ENCODE results near the gene TEX38. TPM values are rescaled to one million over a fixed set of nuclear protein-coding genes. Genes with fewer than 3 reads are reported as not detected.
"Not testable (repeated sequence)": the region's sequence is repeated elsewhere in the genome, so short reads cannot be mapped to it uniquely, and the experiment has no call there.

The TEX38 gene
- total RNA-seq, 2 experiments from 2014 or later = not detected

DNA sequence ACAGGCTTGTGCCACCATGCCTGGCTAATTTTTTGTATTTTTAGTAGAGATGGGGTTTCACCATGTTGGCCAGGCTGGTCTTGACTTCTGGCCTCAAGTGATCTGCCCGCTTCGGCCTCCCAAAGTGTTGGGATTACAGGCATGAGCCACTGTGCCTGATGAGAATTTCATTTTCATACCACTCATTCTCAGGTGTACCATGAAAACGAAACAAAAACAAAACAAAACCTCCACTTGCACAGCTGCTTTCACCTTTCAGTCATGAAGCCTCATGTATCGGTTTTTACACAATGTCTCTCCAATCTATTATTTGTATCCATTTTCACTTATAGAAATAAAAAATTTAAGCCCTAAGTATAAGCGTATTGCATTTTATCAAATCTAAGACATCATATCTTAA lies 11.5 kb upstream of the TEX38 start:
- ChIA-PET POLR2A (interaction anchor here (1.1 kb wide), 1 partner anchor 51 kb away, joined by 3 read pairs; no protein-coding TSS in a partner anchor), CTCF (interaction anchor here (0.5 to 0.8 kb wide), 3 partner anchors 8 to 91 kb away, joined by 3 to 5 read pairs (median 4); no protein-coding TSS in a partner anchor)
- not testable (repeated sequence) for H3K27me3 Mint-ChIP-seq, DNase-seq, H3K9me3 Mint-ChIP-seq, H3K4me3 Mint-ChIP-seq
- Mint-ChIP-seq H3K27ac (peak overlapping the region; percentile 72), H3K36me3 (ENCODE audit: low read depth) (peaks cover 49% of the 10 kb centered on the region), H3K4me1 (peaks cover 20% of the 10 kb centered on the region)

DNA sequence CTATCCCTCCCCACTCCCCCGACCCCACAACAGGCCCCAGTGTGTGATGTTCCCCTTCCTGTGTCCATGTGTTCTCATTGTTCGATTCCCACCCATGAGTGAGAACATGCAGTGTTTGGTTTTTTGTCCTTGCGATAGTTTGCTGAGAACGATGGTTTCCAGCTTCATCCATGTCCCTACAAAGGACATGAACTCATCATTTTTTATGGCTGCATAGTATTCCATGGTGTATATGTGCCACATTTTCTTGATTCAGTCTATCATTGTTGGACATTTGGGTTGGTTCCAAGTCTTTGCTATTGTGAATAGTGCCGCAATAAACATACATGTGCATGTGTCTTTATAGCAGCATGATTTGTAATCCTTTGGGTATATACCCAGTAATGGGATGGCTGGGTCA lies 8.7 kb upstream of the TEX38 start:
- H3K4me3 Mint-ChIP-seq, H3K27ac Mint-ChIP-seq, DNase-seq, H3K9me3 Mint-ChIP-seq, POLR2A ChIA-PET, H3K27me3 Mint-ChIP-seq, CTCF ChIA-PET: not testable (repeated sequence)
- peaks cover 34% of the 10 kb centered on the region for H3K36me3 Mint-ChIP-seq (ENCODE audit: low read depth)
- peaks cover 37% of the 10 kb centered on the region for H3K4me1 Mint-ChIP-seq

DNA sequence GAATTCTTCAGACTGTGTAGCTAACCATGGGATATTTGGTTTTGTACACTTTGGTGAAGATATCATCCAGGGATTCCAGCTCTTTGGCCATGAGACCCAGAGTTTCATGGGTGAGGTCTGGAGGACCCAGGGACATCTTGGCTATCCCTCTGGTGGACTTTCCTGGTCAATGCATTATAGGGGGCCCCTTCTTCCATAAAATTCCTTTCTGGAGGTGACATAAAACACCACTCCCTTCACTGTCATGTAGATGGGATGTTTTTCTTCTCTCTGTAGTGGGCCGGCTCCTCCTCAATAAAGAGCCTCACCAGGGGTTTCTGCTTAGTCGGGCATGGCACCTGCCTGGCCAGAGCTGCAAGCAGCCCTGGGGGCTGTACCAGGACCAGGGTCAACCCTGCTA lies 5.7 kb upstream of the TEX38 start:
- POLR2A ChIA-PET = interaction anchor here (0.6 kb wide), 1 partner anchor 1945 kb away, joined by 3 read pairs; no protein-coding TSS in a partner anchor
- no peak overlapping the region for H3K27ac Mint-ChIP-seq
- CTCF ChIA-PET = interaction anchor here (0.5 to 2.3 kb wide), 2 partner anchors 16 to 78 kb away, joined by 3 to 6 read pairs; no protein-coding TSS in a partner anchor
- no peak overlapping the region for H3K4me3 Mint-ChIP-seq
- no peaks in the 10 kb centered on the region for H3K9me3 Mint-ChIP-seq
- DNase-seq = no peak
- peaks cover 29% of the 10 kb centered on the region for H3K36me3 Mint-ChIP-seq (ENCODE audit: low read depth)
- H3K4me1 Mint-ChIP-seq = peaks cover 20% of the 10 kb centered on the region
- H3K27me3 Mint-ChIP-seq = no peaks in the 10 kb centered on the region

DNA sequence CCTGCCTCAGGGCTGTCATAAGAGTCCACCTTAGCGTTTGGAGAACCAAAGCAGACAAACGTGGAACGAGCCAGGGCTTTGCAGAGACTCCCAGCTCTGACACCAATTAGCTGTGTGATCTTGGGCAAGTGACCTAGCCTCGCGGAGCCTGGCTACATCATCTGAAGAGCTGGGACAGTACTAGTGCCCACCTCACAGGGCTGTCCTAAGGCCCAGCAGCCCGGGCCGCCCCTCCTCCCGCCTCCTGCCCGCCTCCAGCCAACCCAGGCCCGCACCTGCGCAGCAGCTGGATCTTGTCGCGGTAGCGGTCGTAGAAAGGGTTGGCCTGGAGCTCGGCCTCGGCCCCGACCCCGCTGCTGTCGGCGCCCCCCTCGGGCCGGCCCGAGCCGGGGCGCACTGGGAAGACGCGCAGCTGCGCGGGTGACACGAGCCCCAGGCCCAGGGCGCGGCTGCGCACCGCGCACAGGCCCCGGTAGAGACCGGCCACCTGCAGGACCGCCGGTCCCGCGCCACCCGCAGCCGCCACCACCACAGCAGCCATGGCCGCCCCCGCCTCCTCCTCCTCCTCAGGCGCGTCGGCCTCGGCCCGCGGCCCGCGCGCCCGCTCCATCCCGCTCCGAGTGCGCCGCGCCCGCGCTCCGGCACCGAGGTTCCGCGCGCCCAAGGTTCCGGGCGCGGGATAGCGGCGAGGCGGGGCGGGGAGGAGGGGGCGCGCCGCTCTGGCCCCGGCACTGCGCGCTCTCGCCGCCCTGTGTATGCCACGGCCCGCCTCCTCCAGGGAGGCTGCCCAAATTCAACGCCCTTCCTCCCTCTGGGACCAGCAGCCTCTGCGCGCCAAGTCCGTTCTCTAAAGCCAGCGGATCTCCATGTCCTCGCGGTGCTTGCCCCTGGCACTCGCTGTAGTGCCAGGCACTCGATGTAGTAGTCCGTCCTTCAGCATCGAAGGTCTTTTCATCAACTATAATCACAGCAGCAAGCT lies 3.6 kb upstream of the TEX38 start, which contains the start of gene ATPAF1:
Gene ATPAF1 (minus strand): TSS at position 583 of the 979 bp plus-strand sequence. CDS start 42 bp downstream, at position 541.
- Mint-ChIP-seq H3K4me3 (peak within 1 kb of the TSS; percentile 86), H3K4me1 (peaks cover 20% of the 10 kb centered on the region), H3K27ac (peak within 1 kb of the TSS; percentile 84), H3K27me3 (no peaks in the 10 kb centered on the region), H3K9me3 (no peaks in the 10 kb centered on the region), H3K36me3 (ENCODE audit: low read depth) (peaks cover 27% of the 10 kb centered on the region)
- peak; percentile 67 for DNase-seq
- ChIA-PET POLR2A (interaction anchor here (0.6 to 1.0 kb wide), 2 partner anchors 10 to 39 kb away, joined by 3 read pairs; no protein-coding TSS in a partner anchor), CTCF (interaction anchor here (0.5 to 1.4 kb wide), 8 partner anchors 11 to 352 kb away, joined by 3 to 4 read pairs (median 3); no protein-coding TSS in a partner anchor)

DNA sequence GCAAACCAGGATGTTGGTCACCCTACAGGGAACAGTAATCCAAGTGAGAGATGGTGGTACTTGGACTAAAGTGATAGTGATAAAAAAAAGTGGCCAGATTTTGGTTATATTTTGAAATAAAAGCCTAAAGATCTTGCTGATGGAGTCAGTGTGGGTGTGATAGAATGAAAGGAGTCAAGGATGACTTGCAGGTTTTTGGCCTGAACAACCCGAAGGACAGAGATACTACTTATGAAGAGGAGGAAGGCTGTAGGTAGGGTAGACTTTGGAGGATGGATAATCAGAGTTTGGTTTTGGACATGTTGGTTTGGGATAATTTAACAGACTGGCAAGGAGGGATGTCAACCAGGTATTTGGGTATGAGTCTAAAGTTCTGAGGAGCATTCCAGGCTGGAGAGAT lies 1.5 kb upstream of the TEX38 start:
- H3K9me3 Mint-ChIP-seq = no peaks in the 10 kb centered on the region
- H3K36me3 Mint-ChIP-seq (ENCODE audit: low read depth) = peaks cover 14% of the 10 kb centered on the region
- CTCF ChIA-PET = no interaction called here
- peaks cover 31% of the 10 kb centered on the region for H3K4me1 Mint-ChIP-seq
- POLR2A ChIA-PET = no interaction called here
- no peak overlapping the region for H3K4me3 Mint-ChIP-seq
- no peak for DNase-seq
- no peak overlapping the region for H3K27ac Mint-ChIP-seq
- H3K27me3 Mint-ChIP-seq = no peaks in the 10 kb centered on the region

DNA sequence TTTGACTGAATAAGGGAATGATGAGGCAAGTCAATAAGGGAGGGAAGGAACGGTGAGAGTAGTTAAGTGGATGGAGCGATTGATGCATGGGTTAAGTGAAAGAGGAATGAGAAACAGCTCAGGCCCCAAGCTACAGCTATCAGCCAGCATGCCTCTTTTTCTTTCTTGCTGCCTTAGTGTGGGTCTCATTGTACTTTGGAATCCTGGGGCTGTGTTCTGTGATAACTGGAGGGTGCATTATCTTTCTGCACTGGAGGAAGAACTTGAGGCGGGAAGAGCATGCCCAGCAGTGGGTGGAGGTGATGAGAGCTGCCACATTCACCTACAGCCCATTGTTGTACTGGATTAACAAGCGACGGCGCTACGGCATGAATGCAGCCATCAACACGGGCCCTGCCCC lies 1.0 kb downstream of the TEX38 start:
- DNase-seq = no peak
- H3K27ac Mint-ChIP-seq = peak overlapping the region; percentile 5
- no peaks in the 10 kb centered on the region for H3K27me3 Mint-ChIP-seq
- H3K4me1 Mint-ChIP-seq = peaks cover 40% of the 10 kb centered on the region
- H3K9me3 Mint-ChIP-seq = no peaks in the 10 kb centered on the region
- no peak overlapping the region for H3K4me3 Mint-ChIP-seq
- CTCF ChIA-PET = interaction anchor here (0.9 kb wide), 1 partner anchor 8 kb away, joined by 4 read pairs; no protein-coding TSS in a partner anchor
- POLR2A ChIA-PET = no interaction called here
- peaks cover 24% of the 10 kb centered on the region for H3K36me3 Mint-ChIP-seq (ENCODE audit: low read depth)

DNA sequence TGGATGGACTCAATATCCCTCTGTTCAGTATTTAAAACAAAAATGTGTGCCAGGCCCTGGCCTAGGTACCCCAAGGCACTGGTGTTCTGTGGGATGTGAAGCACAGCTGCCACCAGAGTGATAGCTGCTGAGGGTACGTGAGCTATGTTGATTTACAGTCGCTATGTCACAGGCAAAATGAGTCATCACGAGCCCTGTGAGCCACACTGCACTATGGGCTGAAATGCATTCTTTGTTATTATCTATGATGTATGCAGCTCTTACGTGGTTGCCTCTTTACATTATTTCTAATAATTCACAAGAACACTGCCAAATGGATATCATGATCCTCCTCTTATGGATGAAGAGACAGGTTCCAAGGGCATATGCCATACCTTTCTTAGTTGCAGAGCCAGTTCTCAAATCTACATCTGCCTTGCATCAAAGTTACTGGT lies 2.1 kb downstream of the TEX38 start:
- POLR2A ChIA-PET = no interaction called here
- DNase-seq = no peak
- CTCF ChIA-PET = interaction anchor here (1.4 kb wide), 1 partner anchor 17 kb away, joined by 4 read pairs; no protein-coding TSS in a partner anchor

DNA sequence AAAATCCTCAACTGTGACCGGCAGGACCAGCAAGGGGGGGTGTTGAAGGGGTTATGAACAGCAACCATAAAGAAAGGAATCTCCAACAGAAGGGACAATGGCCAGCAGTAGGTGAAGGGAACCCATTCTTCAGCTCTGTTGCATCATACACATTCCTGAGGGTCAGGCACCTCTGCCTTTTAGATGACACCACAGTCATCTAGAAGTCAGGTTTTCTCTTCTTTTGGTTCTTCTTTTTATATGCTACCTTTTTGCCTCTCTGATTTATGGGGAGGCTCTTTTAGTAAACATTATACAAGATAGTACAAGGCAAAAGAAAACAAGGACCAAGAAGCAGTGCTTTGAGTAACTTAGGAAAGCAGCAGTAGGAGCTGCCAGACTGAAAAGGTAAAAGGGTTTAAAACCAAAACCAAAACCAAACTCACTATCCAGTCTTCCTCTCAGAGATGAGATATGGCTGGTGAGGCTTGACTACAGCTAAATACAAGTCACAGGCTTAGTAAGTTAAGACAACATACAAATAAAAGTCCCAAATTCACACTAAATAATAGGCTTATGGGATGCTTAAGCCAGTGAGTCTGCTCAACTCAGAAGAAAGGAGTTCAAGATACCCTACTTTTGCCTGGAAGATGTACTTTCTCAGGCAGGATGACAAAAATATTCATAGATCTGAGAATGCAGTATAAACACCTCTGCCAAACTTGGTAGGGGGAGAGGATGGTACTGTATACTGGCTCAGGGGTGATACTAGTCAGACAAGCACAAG lies 4.1 kb downstream of the TEX38 start:
- no peaks in the 10 kb centered on the region for H3K27me3 Mint-ChIP-seq
- CTCF ChIA-PET = interaction anchor here (0.6 to 1.9 kb wide), 7 partner anchors 9 to 72 kb away, joined by 3 to 9 read pairs (median 3); partner anchors contain the start of gene MOB3C
- no peaks in the 10 kb centered on the region for H3K9me3 Mint-ChIP-seq
- H3K4me1 Mint-ChIP-seq = peaks cover 42% of the 10 kb centered on the region
- DNase-seq = peak; percentile 37
- H3K36me3 Mint-ChIP-seq (ENCODE audit: low read depth) = peaks cover 48% of the 10 kb centered on the region
- H3K27ac Mint-ChIP-seq = peak overlapping the region; percentile 93
- peak overlapping the region; percentile 52 for H3K4me3 Mint-ChIP-seq
- POLR2A ChIA-PET = interaction anchor here (0.7 kb wide), 1 partner anchor 72 kb away, joined by 4 read pairs; the partner anchor contains the start of gene MKNK1

More for the DNA sequence above, 2.1 kb downstream of the TEX38 start:
- no peaks in the 10 kb centered on the region for H3K9me3 Mint-ChIP-seq
- no peak overlapping the region for H3K27ac Mint-ChIP-seq
- no peaks in the 10 kb centered on the region for H3K27me3 Mint-ChIP-seq
- H3K36me3 Mint-ChIP-seq (ENCODE audit: low read depth) = peaks cover 33% of the 10 kb centered on the region
- H3K4me3 Mint-ChIP-seq = no peak overlapping the region
- peaks cover 42% of the 10 kb centered on the region for H3K4me1 Mint-ChIP-seq

DNA sequence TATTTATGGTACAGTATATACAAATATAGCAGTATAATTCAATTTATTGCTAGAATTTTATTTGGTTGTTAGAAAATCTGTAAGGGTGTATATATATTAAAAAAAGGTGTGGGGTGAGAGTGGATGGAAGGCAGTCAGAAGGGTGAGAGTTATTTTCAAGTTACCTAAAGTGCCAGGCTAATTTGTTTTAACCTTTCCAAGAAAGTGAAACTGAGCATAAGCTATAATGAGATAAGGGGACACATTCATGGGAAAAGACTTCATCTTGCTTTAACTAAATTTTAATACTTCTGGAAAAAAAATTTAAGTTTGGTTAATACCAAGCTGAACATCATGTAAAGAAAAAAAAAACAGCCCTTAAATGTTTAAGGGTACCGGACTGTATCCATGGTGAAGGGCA lies 4.9 kb downstream of the TEX38 start:
- no peaks in the 10 kb centered on the region for H3K27me3 Mint-ChIP-seq
- no peaks in the 10 kb centered on the region for H3K9me3 Mint-ChIP-seq
- peak overlapping the region; percentile 93 for H3K27ac Mint-ChIP-seq
- H3K4me1 Mint-ChIP-seq = peaks cover 42% of the 10 kb centered on the region
- ChIA-PET CTCF (interaction anchor here (1.2 to 1.9 kb wide), 7 partner anchors 8 to 73 kb away, joined by 3 to 9 read pairs (median 4); partner anchors contain the start of gene MOB3C), POLR2A (no interaction called here)
- peak overlapping the region; percentile 52 for H3K4me3 Mint-ChIP-seq
- no peak for DNase-seq
- H3K36me3 Mint-ChIP-seq (ENCODE audit: low read depth) = peaks cover 49% of the 10 kb centered on the region

DNA sequence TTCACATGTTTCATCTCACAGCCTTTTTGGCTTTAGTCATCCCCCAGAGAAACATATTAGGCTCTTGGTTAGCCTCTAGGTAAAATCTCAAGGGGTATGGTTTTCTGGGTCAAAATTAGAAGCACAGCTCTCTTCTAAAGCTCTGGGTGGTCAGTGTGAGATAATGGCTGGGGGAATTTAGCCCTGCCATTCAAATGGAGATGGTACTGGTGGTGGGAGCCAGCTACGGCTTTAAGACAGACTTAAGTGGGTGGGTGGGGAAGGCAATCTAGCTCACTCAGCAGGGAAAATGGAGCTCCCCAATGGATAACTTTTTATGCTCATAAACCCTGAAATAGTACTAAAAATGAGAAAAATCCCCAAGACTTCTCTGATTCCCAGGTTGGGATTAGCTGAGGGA lies 5.7 kb downstream of the TEX38 start:
- Mint-ChIP-seq H3K4me3 (no peak overlapping the region), H3K27ac (peak overlapping the region; percentile 93), H3K27me3 (no peaks in the 10 kb centered on the region), H3K9me3 (no peaks in the 10 kb centered on the region), H3K4me1 (peaks cover 42% of the 10 kb centered on the region), H3K36me3 (ENCODE audit: low read depth) (peaks cover 54% of the 10 kb centered on the region)
- ChIA-PET CTCF (interaction anchor here (0.8 to 1.9 kb wide), 6 partner anchors 9 to 74 kb away, joined by 3 to 9 read pairs (median 4); partner anchors contain the start of gene MOB3C), POLR2A (interaction anchor here (0.6 kb wide), 1 partner anchor 15 kb away, joined by 3 read pairs; no protein-coding TSS in a partner anchor)
- DNase-seq = no peak

DNA sequence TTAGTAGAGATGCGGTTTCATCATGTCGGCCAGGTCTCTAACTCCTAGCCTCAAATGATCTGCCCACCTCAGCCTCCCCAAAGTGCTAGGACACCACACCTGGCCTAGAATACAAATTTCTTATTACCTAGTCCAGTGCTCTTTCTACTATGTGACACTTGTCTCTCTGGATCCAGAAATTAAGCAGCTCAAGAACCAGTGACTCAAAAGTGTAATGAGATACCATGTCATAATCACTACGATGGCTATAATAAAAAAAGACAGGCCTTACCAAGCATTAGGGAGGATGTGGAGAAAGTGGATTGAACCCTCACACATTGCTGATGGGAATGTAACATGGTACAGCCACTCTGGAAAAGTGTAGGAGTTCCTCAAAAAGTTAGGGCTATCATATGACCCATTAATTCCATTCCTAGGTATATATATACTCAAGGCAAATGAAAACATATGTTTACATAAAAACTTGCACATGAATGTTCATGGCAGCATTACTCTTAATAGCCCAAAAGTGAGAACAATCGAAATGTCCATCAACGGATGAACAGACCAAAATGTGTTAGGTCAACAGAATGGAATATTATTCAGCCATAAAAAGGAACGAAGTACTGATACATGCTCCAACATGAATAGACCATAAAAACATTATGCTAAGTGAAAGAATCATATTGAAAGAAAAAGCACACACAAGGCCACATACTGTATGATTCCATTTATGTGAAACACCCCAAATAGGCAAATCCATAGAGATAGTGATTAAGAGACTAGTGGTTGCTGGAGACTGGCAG lies 8.3 kb downstream of the TEX38 start:
- Mint-ChIP-seq H3K27me3 (no peaks in the 10 kb centered on the region), H3K4me1 (peaks cover 29% of the 10 kb centered on the region), H3K4me3 (no peak overlapping the region), H3K9me3 (no peaks in the 10 kb centered on the region), H3K27ac (no peak overlapping the region), H3K36me3 (ENCODE audit: low read depth) (peaks cover 60% of the 10 kb centered on the region)
- ChIA-PET POLR2A (no interaction called here), CTCF (interaction anchor here (0.5 to 1.2 kb wide), 3 partner anchors 7 to 1134 kb away, joined by 3 read pairs; no protein-coding TSS in a partner anchor)
- no peak for DNase-seq
